GM18526 (cell line): Measurements from ENCODE around the gene PAK1.

Source experiments
- POLR2A ChIP-seq: IDR thresholded peaks from 3 replicates; pipeline ENCODE4 v1.6.1; 2011; ENCODE audit not compliant: insufficient read length; ENCODE audit errors: extremely low read depth

PAK1 gene

DNA sequence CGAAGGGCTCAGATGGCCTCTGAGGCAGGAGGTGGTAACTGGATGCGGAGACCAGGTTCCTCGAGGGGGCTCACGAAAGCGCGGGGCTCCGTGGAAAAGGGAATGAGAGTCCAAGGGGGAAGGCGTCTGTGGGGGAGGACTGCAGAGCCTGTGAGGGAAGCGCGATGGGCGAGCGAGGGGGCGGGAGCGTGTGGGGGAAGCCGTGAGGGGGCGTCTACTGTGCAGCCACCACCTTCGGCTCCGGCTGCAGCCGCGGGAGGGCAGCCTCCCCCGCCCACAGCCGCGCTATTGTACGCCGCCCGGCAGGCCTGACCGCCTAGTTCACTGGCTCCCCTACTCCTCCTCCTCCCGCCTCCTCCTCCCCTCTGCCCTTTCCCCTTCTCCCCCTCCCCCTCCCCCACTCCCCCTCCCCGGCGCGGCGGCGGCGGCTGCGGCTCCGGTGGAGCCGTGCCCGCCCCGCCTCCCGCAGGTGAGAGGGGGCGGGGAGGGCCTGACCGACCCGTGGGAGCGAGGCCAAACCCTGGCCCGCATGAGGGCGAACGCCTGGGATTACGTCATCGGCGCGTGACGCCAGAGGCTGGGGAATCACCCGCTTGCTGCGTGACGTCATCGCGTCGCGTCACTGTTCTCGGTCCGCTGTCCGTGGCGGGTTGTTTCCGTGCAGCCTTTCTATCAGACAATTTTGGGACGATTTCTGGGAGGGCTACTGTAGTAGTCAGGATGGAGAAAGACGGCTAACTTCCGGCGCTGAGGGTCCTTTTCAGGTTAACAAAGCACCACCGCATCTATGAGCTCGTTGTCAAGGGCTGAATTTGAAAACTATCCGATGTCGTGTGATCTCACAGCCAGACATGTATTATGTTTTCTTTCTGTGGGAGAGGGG is at the start of gene PAK1:
Gene PAK1 (minus strand): TSS at position 294 of the 883 bp plus-strand sequence. CDS start 81,574 bp downstream, outside the sequence.
- peak; percentile 22 for TF ChIP-seq POLR2A

DNA sequence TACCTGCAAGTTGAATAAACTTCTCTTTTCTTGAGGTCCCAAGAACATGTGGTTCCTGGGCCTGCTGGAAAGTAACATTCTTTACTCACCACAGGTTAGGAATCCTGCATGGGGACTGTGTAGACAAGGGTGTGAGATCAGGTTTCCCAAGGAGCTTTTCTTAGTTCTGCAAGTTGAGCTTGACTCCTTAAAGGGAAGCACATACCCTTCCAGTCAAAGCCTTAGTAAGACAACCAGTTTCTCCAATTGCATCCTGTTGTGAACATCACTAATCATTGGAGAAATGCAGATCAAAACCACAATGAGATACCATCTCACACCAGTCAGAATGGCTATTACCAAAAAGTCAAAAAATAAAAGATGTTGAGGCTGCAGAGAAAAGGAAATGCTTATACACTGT is 48.3 kb upstream of the PAK1 start:
- no peak for TF ChIP-seq POLR2A

DNA sequence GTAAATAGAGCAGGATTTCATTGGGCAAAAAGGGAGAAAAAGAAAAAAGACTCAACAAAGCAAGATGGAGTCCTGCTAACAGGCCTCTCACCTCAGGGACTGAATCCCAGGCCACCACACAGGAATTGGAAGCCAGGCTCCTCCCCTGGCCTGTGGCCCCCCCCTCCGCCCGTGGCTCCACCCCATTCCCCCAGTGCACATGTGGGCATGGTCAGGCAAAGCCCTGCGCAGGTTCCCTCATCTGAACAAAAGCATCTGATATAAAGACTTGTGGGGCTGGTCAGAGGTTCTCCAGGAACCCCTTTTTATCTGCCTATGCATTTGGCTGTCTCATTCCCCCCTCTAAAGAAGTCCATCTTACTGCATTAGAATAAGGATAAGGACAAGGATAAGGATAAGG is 46.0 kb upstream of the PAK1 start:
- no peak for TF ChIP-seq POLR2A

DNA sequence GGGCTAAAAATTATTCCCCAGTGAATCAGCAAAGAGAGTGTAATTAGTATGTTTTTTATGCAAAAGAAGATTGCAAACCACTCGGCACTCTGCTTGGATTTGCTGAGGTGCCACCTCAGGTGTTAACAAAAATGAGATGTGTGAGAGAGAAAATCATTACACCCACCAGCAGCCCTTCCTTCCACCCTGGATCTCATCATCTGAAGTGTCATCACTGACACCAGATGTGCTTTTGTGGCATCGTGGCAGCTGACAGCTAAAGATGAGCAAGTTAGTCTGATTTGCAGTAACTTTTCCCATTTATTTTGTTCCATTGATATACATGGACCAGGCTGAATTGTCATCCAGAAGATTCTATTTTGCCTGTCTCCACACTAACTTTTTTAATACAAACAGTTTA is 44.6 kb upstream of the PAK1 start:
- no peak for TF ChIP-seq POLR2A

DNA sequence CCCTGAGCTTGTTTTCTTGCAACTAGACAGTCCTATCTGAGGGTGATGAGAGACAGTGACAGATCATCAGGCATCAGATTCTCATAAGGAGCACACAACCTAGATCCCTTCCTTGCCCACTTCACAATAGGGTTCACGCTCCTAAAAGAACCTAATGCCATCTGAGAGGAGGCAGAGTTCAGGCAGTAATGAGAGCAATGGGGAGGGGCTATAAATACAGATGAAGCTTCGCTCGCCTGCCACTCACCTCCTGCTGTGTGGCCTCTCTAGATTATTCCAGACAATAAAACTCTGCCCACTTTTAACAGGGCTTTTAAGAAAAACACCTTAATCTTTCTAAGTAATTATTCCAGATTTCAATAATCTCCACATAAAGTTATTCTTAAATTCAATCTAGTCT is 43.9 kb upstream of the PAK1 start:
- TF ChIP-seq POLR2A, result no peak

DNA sequence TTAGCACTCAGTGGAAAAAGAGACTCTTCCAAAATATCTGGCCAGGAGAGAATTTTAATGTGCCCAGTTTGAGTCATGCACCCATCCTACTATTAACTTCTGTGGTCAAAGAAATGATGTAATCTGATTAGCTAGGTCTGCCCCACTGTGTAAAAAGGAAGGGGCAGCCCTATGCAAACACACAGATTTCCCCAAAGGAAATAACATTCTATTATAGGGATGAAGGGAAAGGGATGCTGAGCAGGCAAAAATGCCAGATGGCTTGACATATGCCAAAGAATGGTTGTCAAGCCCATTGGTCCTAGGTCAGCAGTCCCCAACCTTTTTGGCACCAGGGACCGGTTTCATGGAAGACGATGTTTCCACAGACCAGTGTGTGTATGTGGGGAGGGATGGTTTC is 43.3 kb upstream of the PAK1 start:
- TF ChIP-seq POLR2A, result no peak

DNA sequence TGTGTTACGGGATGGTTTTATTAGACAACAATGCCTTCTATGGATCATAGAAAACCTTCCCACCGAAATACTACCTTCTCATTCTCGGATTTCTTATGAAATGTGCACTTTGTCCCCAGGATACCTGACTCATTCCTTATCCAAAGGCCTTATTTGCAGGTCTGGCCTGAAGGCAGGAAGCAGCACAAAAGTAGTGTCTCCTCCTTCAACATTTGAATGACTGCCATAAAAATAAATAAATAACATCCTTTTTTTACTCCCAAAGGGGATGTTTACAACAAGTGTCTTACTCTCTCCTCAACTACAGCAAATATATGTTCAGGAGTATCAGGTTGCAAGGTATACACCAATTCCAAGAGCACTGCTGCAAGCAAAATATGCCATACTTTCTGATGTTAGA is 41.6 kb upstream of the PAK1 start:
- TF ChIP-seq POLR2A, result no peak

DNA sequence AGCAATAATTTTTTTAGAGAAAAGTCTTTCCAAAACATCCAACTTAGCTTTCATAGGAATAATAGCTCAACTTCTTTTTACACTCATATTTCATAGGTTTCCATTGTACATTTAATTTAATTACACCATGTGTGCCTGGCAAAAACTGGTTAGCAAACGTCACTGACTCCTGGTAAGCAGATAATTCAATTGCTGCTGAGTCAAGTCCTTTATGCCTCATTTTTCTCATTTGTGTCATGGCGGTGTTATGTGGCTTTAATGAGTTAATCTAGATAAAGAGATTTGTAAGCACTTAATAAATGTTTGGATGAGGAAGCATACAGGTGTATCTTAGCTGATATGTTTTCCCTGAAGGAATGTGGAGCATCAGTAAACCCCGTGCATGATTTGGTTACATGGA is 41.2 kb upstream of the PAK1 start:
- no peak for TF ChIP-seq POLR2A

DNA sequence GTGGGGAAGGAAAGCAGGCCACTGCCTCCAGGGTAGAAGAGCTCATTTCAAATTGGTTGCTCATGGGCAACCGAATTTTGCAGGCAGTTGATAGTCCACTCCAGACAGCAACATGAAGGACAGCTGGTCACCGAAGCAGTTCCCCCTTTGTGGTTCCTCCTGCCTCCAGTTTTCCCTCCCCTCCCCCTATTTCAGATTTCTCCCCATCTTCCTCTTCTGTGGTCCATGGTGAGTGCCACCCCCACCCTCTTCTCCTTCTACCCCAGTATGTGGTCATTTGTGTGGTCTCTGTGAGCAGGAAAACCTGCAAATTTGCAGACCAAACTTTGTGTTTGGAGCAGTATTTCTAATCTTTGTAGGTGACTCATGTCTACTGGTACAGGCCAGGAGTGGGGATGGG is 38.2 kb upstream of the PAK1 start:
- no peak for TF ChIP-seq POLR2A

DNA sequence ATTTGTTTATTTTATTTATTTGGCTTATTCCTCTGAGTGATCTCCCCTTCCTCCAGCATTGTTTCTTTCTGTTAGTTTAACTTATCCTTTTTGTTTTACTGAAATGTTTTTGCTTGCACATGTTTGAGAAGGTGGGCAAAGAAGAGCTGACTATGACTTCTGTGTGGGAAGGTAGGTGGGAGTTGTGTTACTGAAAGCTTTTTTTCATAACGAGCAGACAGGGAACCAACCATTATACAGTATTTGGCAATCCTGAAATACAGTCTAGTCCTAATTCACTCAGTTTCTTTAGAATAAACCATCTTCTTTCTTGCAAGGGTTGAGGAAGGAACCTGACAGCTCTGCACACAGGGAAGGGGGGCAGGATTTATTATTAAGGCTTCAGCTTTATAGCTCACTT is 37.0 kb upstream of the PAK1 start:
- no peak for TF ChIP-seq POLR2A

DNA sequence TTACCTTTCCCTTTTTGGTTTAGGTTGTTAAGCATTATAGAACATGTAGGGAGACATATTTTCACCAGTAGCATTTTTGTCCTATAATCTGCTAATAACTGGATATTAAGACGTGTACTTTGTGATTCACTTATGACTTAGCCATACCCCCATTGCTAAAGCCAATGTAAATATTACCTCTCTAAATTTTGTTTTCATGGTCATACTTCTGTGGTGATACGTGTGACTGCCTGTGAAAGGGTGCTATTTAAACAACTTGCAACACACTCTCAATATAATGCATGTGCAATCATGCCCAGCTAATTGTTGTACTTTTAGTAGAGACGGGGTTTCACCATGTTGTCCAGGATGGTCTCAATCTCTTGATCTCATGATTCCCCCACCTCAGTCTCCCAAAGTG is 36.2 kb upstream of the PAK1 start:
- no peak for TF ChIP-seq POLR2A

DNA sequence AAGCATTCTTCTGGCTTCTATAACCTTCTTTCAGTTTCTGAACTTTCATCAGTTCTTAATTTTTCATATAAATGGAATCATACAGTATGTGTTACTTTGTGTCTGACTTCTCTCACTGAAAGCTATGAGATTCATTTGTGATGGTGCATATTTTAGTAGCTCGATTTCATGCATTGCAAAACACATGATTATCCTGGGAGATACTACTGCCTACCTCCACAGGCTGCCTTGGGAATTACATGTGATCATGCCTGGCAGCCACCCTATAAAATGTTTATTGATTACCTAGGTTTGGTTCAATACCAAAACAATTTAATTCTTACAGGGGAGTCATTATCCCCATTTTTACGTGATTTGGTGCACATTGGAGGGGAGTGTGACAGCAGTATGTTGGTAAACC is 34.1 kb upstream of the PAK1 start:
- no peak for TF ChIP-seq POLR2A

DNA sequence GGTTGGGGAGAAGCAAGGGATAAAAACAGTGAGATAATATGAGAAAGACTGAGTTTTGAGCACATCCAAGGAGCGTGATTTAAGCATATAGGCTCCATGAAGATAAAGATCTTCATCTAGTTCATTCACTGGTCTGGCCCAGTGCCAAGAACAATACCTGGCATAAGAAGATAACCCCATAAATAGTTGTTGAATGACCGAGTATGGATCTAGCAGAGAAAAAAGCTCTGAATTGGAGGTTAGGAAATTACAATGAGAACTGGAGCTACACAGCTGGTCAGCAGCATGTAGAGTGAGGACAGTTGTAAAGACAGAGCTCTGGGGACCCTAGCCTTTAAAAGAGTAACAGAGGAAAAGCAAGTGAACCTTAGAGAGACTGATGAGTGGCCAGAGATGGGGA is 33.0 kb upstream of the PAK1 start:
- no peak for TF ChIP-seq POLR2A

DNA sequence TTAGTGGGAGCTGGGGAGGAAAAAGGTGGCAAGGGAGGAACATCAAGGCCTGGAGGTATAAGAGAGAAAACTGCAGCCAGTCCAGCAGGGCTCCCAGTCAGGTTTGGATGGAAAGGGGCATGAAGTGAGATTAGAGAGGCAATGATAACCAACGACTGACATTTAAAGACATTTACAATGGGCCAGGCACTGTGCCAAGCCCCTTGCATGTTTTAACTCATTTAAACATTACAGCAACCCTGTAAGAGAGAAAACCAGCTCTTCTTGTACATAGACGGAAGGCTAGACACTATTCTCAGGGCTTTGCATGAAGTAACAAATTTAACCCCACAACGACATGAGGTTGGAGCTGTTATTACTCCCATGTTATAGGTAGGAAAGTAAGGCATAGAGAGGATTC is 32.1 kb upstream of the PAK1 start:
- no peak for TF ChIP-seq POLR2A

DNA sequence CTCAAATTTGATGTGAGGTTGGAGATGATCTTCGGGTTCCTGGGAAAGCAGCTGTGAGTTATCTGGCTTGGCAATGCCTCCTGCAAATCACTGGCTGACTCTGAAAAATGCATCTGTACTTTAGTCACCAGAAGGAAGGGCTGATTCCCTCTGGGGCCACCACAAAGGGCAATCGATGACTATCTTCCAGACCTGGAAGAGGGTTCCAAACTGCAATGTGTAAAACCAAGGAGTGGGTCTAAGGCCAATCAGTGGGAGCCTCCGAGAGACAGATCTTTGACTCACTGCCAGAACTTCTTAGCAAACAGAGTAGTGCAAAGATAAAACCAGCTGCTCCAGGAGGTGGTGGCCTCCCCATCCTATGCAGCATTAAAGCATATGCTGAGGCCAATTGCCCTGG is 29.1 kb upstream of the PAK1 start:
- no peak for TF ChIP-seq POLR2A

DNA sequence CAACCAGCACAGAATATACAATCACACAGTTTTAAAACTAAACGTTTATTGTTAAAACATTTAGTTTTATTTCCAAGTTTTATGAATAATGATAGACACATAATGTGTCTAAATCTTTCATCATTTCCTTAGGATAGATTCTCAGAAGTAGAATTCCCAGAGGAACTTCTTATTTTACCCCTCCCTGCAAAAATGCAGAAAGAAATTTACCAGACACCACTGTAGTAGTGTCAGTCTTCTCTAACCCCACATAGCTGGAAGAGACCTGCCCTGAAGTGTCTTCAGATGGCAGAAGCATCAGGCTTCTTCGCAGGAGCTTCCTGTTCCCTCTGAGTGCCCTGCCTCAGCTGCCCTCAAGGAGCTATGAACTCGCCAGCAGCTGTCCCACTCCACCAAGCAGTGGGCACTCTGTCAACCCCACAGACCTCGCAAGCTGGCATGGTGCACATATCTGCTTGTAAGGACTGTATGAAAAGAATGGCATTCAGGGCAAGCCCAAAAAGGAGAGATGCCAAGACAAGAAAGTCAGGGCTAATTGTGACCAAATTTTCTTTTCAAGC is 28.5 kb upstream of the PAK1 start:
- no peak for TF ChIP-seq POLR2A

DNA sequence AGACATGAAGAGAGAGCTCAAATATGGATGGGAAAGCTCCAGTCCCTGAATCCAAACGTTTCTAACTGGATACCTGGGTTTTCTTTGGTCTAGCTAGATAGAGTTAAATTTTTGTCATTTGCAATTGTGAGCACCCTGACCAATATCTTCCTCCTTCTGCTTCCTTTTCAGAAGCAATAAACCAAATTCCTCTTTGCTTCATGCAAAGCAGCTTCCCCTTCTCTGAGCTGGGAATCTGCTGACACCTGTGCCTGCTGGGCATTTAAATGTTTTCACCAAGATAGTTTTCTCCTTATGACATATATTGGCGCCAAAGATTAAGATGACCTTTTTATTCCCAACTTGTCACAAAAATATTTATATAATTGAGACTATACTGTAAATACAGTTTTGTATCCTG is 27.9 kb upstream of the PAK1 start:
- TF ChIP-seq POLR2A, result no peak

DNA sequence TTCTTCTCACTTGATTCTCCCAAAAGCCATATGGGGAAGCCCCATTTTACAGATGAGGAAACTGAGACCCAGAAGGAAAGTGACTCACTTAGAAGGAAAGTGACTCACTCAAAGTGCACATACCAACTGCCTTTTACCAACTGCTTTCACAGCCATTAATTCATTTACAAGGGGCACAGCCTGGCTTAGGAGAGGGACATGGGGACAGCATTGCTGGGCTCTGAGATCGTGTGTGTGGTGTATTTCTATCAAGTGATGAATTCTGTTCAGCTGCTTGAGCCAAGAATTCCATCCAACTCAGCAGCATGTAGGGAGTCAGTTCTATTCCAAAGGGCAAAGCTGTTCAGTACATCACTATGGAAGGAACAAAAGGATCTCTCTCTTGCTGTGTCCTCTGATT is 23.5 kb upstream of the PAK1 start:
- TF ChIP-seq POLR2A, result no peak

DNA sequence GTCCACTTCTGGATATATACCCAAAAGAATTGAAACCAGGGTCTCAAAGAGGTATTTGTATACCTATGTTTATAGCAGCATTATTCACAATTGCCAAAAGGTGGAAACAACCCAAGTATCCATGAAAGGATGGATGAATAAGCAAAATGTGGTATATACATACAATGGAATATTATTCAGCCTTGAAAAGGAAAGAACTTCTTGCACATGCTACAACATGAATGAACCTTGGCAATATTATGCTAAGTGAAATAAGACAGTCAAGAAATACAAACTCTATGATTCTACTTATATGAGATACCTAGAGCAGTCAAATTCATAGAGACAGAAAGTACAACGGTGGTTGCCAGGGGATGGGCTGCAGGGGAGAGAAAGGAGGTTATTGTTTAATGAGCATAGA is 21.6 kb upstream of the PAK1 start:
- TF ChIP-seq POLR2A, result no peak
